ENCODE measurements around the gene TPH1.

Gene TPH1

DNA sequence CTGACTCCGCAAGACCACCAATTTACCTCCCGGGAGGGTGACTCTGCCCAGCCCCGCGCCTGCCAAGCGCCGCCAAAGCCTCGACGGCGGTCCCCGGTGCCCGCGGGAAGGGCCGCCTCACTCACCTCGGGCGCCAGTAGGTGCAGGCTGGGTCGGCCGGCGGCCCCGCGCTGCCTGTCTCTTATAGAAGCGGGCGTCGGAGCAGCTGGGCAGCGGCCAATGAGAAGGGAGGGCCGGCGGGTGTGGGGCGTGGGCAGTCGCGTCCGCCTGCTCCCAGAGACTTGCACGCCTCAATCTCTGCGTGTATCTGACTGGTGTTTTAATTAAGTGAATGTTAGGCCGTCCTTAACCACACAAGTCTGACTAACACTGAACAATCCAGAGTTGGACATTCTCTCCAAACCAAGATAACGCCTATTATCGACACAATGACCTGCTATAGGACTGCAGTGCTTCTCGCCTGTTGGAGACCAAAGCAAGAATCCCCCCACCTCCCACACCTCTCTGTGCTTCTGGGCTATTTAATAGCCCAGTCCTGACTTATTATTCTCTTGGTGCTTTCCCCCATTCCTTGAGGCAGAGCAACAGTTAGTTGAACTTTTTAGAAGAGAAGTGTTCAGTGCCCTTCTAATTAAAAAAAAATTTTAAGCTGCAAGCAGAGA lies at the start of gene TPH1:
Gene TPH1, minus strand, starts transcription at position 154 of the 662 bp plus-strand sequence. CDS start 5,507 bp downstream, outside the sequence.
- no peak within 1 kb of the TSS for H3K4me3 ChIP-seq (ENCODE audit: low read depth, low read length)
- TF ChIP-seq, protein P1, sequence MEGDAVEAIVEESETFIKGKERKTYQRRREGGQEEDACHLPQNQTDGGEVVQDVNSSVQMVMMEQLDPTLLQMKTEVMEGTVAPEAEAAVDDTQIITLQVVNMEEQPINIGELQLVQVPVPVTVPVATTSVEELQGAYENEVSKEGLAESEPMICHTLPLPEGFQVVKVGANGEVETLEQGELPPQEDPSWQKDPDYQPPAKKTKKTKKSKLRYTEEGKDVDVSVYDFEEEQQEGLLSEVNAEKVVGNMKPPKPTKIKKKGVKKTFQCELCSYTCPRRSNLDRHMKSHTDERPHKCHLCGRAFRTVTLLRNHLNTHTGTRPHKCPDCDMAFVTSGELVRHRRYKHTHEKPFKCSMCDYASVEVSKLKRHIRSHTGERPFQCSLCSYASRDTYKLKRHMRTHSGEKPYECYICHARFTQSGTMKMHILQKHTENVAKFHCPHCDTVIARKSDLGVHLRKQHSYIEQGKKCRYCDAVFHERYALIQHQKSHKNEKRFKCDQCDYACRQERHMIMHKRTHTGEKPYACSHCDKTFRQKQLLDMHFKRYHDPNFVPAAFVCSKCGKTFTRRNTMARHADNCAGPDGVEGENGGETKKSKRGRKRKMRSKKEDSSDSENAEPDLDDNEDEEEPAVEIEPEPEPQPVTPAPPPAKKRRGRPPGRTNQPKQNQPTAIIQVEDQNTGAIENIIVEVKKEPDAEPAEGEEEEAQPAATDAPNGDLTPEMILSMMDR (IDR thresholded peaks at IDR 0.05; ENCODE audit: insufficient read depth, low read depth, low read length, missing control alignments): no peak
- no peak for DNase-seq (ENCODE audit: low read depth)

DNA sequence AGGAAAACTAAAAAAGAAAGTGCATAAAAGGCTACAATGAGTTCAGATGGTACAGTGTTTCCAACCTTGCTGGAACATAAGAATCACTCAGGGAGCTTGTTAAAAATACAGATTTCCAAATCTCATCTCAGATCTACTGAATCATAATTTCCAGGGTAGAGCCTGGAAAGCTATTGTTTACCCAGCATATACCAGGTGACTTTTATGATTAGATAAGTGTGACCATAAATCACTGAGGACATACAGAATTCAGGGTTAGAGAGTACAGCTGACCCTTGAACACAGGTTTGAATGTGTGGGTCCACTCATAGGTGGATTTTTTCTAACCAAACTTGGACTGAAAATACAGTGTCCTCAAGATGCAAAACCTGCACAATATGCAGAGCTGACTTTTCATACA lies 47.9 kb upstream of the TPH1 start:
- TF ChIP-seq, protein P1 (IDR thresholded peaks at IDR 0.05; ENCODE audit: insufficient read depth, low read depth, low read length, missing control alignments): no peak
- H3K4me3 ChIP-seq (ENCODE audit: low read depth, low read length): no peak overlapping the region
- DNase-seq (ENCODE audit: low read depth): no peak

DNA sequence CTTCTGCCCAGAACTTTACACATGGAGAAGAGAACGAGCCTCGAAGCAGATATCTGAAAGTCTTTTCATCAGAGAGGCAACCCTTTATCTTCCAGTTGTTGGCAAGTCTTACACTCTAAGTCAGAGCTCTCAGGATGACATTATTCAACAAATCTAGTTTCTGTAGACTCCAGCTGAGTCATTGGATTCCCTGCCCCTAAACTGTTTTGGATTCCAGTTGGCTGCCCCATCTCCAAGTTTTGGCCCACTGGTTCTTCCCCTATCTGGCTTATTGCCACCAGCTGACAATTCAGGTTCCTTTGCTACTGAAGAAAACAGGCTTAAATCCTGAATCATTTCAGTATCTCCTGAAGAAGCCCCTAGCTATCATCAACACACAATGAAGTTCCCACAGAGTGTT lies 45.7 kb upstream of the TPH1 start:
- H3K4me3 ChIP-seq (ENCODE audit: low read depth, low read length): no peak overlapping the region
- no peak for DNase-seq (ENCODE audit: low read depth)
- TF ChIP-seq, protein P1 (IDR thresholded peaks at IDR 0.05; ENCODE audit: insufficient read depth, low read depth, low read length, missing control alignments): no peak

DNA sequence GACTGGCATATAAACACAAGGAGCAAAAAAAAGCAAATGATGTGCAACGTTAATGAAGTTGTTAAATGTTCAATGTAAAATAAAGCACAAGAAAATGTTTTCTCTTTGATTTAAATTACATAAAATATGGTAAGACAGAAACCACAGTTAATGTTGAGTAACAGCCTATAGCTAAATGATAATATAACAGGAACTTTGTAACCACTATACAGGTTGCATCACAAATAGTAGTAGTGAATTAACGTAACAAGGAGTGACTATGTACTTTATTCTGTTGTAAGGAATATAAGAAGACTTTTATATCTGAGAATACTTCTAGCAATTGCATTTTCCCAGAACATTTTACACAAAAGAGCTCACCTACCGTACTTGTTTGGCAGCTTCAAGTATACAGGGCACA lies 42.9 kb upstream of the TPH1 start:
- DNase-seq (ENCODE audit: low read depth): no peak
- TF ChIP-seq, protein P1 (IDR thresholded peaks at IDR 0.05; ENCODE audit: insufficient read depth, low read depth, low read length, missing control alignments): no peak
- H3K4me3 ChIP-seq (ENCODE audit: low read depth, low read length): no peak overlapping the region

DNA sequence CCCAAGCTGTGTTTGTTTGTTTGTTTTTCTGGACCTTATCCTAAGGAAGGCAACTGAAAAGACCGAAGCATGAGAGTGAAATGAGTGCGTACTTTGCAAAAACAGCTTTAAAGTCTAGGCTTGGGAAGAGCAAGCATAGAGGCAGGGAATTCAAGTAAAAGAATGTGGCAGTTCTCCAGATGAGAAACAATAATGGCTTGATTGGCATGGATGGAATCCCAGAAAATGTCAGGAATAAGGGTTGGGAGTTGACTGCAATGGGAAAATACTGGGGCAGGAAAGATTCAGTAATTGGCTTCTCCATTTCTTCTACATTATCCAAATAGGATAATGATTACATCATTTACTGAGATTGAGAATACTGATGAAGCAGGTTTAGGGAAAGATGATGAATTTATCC lies 42.3 kb upstream of the TPH1 start:
- DNase-seq (ENCODE audit: low read depth): no peak

DNA sequence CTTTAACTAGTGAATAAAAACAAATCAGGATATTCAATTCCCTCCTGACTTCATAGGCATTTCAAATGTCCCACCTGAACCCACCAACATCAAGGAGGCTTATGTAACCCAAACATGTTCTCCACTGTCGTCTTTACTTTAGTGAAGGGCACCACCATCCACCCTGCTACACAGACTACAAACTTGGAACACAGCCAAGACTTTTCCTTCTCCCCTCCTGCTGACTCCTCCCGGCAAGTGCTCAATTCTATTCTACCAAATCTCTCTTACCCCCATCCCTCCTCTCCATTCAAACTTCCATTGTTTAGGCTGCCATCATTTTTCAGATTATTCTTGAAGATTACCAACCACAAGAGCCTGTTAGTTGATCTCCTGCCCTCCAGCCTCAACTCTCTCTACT lies 35.5 kb upstream of the TPH1 start:
- TF ChIP-seq, protein P1 (IDR thresholded peaks at IDR 0.05; ENCODE audit: insufficient read depth, low read depth, low read length, missing control alignments): no peak
- no peak for DNase-seq (ENCODE audit: low read depth)
- H3K4me3 ChIP-seq (ENCODE audit: low read depth, low read length): no peak overlapping the region

More for the DNA sequence above, 42.3 kb upstream of the TPH1 start:
- no peak overlapping the region for H3K4me3 ChIP-seq (ENCODE audit: low read depth, low read length)
- TF ChIP-seq, protein P1 (IDR thresholded peaks at IDR 0.05; ENCODE audit: insufficient read depth, low read depth, low read length, missing control alignments): no peak

DNA sequence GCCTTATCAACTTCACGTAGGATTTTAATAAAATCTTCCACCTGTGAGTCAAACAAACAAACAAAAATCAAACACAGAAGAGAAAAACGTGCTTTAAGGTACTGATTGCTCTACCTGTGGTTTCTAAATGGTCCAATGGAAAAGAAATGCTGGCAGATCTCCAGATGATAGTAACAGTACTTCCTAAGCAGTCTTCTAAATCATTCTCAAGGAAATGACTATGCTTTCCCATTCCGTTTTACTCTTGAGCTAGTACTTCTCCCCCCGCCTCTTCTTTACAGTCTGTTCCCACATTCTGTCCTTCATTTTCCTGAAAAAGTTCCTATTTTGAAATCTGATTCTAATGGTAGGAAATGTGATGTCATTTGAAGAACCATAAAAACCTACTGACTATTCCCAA lies 34.4 kb upstream of the TPH1 start:
- DNase-seq (ENCODE audit: low read depth): no peak
- H3K4me3 ChIP-seq (ENCODE audit: low read depth, low read length): no peak overlapping the region
- TF ChIP-seq, protein P1 (IDR thresholded peaks at IDR 0.05; ENCODE audit: insufficient read depth, low read depth, low read length, missing control alignments): no peak

Measured in GM12865 (cell line).